Superior temporal gyrus (tissue), 1 donor: ENCODE results near the gene ARL8A.
"Not testable (repeated sequence)": the region's sequence is repeated elsewhere in the genome, so short reads cannot be mapped to it uniquely, and the experiment has no call there.

Experiments used
- DNase-seq: peaks from one replicate; pipeline ENCODE4 v3.0.0-alpha.2; 2016; ENCODE audit errors: extremely low spot score

ARL8A gene

DNA sequence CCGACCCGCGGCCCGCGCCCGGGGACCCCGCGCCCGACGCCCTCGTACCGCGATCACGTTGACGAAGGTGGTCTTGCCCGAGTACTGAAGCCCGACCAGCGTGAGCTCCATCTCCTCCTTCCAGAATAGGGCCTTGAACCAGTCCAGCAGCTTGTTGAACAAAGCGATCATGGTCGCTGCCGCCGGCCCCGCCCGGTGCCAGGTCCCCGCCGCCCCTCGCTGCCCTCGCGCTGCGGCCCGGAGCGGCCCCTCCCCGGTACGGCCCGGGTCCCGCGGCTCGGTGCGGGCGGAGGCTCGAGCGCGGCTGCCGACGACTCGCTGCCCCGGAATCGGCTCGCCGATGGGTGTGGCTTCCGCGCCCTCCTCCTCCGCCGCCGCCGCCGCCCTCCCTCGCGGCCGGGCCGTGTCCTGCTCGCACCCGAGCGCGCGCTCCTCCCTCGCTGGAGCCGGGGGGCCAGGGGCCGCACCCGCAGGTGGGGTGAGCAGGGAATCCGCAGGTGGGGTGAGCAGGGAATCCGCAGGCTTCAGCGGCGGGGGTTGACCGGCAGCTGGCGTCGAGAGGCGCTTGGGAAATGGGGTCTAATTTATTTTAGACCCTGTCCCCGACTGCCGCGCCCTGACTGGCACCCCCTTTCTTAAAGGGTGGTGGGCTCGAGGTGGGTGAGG, at the start of gene ARL8A:
Gene ARL8A (minus strand): TSS at position 336 of the 666 bp plus-strand sequence. CDS start 165 bp downstream, at position 171.
- peak; percentile 58 for DNase-seq

DNA sequence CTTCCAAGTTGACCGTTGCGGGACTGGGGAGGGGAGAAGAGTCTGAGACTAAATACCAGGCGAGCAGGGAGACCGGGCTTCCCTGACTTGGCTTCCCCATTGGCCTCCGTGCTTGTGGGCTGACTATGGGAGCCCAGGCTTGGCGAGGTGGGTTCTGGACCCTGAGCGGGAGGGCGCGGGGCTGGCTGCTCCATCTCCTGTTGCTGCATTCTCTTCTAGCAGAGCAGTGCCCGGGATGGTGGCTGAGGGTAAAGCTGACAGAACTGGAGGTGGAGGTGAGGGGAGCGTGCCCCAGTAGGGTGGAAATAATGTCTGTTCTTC, 49.8 kb upstream of the ARL8A start:
- DNase-seq = no peak

DNA sequence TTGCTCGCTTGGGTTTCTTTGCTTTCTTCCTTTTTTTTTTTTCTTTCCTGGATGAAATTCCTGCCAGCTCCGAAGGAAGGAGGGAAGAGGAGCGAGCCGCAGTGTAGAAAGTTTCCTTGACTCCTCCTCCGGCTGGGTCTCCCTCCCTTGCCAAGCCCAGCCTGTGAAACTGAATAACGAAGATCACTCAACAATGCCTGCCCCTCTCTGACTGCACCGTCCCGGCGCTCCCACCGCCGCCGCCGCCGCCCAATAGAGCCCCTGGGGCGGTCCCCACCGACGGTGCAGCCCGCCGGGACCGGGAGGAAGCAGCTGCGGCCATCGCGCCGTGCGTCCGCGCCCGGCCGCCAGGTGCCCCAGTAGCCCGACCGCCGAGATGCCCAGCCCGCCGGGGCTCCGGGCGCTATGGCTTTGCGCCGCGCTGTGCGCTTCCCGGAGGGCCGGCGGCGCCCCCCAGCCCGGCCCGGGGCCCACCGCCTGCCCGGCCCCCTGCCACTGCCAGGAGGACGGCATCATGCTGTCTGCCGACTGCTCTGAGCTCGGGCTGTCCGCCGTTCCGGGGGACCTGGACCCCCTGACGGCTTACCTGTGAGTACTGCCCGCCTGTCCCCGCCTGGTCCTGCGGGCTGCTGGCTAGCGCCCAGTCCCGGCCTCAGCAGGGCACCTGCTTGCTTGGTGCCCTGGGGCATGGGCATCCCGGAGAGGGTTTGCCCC, 49.2 kb upstream of the ARL8A start, which contains the start of gene LGR6:
Gene LGR6 (plus strand): TSS at position 186 of the 714 bp plus-strand sequence. CDS start 191 bp downstream, at position 377.
- no peak for DNase-seq

DNA sequence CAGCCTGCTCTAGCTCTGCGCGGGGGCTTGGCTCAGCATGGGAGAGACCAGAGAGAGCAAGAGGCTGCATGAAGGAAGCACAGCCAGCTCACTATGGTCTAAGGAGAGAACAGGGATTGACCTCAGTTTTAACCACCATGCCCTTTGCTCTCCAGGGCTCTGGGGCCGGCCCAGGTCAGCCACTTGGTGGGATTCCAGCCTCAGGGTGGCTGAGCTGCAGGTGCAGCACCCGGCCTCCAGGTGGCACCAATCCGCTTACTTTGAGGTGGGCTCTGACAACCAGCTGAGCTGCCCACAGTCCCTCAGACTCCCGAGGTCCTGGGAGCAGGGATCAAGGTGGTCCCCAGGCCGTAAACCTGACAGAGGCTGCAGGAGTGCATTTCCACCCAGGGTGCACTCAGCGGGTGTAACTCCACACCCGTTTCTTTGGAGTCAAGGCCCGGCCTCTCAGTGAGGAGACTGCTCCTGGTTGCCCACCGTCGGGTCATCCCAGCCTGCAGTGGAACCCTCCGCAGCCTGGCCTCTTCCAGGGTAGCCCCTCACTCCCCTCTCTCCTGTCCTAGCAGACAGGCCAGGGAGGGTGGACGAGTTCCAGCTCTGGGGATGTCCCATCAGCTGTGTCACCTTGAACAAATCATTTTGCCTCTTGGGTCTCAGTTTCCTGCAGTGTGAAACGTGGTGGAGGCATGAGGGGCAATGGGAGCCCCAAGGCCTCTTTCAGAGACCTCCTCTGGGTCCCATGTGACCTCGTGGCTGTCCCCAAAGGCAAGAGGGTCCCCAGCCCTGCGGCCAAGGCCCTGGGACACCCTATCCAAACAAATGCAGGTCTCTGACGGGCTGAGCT, 48.5 kb upstream of the ARL8A start:
- peak; percentile 64 for DNase-seq

DNA sequence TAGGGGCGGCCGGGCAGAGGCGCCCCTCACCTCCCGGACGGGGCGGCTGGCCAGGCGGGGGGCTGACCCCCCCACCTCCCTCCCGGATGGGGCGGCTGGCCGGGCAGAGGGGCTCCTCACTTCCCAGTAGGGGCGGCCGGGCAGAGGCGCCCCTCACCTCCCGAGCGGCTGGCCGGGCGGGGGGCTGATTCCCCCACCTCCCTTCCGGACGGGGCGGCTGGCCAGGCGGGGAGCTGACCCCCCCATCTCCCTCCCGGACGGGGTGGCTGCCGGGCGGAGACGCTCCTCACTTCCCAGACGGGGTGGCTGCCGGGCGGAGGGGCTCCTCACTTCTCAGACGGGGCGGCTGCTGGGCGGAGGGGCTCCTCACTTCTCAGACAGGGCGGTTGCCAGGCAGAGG, 46.9 kb upstream of the ARL8A start:
- DNase-seq = not testable (repeated sequence)

DNA sequence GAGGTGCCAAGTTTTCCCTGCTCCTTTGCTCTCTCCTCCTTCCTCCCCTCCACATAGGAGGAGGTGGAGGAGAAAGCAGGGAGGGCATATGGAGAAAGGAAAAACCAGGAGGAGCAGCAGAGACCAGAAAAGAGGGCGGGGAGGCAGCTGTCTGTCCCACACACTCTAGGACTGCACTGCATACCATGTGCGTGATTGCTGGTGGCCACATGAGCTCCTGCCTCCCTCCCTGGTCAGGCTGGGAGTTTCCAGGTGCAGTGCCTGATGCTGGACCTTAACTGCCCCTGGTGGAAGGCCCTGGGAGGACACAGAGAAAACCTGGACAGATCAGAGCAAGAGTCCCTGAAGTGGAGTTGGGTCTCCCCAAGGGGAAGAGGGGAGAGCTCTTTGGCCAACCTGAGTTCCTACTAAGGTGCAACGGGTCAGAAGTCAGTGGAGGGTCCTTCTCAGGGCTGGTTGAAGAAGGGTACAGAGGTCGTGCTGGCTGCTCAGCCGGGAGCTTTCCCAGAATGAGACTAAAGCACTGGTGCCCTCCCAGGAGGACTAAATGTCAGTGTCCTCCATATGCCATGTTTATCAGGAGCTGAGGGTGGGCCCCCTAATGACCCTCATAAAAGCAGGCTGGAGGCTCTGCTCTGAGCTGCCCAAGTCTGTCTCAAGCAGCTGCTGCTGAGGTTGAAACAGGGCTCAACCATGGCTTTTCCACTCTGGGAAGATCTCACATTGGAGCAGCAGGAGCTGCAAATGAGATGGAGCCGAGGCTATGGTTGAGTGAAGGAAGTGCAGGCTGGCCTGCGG, 45.6 kb upstream of the ARL8A start:
- no peak for DNase-seq

DNA sequence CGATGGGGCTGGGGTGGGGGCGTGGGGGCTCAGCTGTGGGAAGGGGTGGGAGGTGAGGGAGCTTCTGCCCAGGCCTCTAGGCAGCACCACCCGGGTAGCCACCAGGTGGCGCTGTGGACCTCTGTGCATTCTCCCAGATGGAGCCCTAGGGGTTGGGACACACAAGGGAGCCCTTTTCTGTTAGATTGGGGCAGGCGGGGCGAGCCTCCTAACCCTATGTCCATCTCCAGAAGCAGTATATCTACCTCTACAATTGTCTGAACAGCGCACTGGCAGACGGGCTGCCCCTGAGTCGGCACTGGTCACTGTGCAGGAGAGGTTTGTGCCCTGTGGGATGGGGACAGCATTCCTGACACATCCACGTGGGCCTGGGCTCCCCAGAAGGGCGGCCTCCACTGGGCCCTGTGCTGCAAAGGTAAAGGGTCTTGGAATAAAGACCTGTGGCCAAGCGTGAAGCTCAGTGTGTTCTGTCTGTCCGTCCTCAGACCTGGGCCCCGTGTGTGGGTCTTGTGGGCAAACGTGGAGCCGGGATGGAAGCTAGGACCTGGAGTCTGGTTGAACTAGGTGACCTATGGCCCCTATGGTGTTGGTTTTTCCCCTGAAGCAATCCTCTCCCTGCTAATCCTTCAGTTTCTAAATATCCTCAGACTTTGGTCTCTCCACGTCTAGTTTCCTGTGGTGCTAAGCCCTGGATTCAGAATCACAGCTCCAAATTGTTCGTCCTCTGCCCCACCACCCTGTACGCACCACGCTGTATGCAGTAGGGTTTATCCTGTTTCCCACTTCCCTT, 44.7 kb upstream of the ARL8A start:
- peak; percentile 82 for DNase-seq

DNA sequence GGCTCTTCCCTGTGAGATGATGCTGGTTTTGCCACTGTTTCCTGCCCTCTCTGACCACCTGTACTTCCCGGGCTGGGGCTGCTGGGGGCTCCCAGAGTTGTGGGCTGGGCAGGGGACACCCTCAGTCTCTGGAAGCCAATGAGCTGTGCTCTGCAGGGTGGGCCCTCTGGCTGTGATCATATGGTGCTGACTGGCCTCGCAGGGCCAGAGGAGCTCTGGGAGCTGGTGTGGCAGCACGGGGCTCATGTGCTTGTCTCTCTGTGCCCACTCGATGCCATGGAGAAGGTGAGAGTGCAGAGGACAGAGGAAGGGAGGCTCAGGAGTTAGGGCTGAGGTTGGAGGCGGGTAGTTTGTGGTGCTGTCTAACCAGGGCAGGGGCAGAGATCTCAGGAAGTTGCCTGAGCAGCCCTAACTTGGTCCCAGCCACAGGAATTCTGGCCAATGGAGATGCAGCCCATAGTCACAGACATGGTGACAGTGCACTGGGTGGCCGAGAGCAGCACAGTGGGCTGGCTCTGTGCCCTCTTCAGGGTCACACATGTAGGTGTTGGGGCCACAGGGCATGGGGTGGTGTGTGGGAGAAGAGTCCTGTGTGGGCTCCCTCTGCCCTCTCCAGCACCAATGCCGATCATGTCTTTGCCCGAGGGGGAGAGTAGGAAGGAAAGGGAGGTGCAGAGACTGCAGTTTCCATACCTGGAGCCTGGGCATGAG, 43.3 kb upstream of the ARL8A start:
- no peak for DNase-seq

DNA sequence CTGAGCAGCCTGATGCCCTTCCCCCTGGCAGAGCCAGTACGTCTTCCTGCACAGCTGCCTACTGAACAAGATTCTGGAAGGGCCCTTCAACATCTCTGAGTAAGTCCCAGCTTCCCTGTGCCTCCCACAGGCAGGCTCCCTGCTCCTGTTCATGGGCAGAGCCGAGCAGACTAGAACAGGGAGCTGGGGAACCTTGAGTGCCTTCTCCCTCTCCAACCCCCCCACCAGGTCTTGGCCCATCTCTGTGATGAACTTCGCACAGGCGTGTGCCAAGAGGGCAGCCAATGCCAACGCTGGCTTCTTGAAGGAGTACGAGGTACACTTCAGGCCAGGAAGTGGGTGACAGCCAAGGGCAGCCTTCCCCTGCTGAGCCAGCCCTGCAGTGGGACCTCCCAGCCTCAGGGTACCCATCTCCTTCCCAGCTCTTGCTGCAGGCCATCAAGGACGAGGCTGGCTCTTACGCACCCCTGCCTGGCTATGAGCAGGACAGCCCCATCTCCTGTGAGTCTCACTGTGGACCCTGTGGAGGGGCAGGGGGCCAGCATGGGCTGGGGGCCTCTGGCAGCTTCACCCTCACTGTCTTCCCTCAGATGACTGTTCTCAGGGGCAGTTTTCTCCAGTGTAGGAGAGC, 42.6 kb upstream of the ARL8A start:
- DNase-seq = no peak

DNA sequence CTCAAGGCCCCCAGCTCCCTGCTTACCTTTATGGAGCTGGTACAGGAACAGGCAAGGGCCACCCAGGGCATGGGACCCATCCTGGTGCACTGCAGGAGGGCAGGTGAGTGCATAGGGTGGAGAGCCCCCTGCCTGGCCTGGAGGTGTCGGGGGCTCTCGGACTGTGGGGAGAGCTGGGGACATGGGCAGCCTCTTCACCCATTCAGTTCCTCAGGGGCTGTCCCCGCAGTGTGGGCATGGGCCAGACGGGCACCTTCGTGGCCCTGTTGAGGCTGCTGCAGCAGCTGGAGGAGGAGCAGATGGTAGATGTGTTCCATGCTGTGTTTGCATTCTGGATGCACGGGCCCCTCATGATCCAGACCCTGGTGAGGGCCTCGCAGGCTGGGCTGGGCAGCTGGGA, 41.8 kb upstream of the ARL8A start:
- no peak for DNase-seq

DNA sequence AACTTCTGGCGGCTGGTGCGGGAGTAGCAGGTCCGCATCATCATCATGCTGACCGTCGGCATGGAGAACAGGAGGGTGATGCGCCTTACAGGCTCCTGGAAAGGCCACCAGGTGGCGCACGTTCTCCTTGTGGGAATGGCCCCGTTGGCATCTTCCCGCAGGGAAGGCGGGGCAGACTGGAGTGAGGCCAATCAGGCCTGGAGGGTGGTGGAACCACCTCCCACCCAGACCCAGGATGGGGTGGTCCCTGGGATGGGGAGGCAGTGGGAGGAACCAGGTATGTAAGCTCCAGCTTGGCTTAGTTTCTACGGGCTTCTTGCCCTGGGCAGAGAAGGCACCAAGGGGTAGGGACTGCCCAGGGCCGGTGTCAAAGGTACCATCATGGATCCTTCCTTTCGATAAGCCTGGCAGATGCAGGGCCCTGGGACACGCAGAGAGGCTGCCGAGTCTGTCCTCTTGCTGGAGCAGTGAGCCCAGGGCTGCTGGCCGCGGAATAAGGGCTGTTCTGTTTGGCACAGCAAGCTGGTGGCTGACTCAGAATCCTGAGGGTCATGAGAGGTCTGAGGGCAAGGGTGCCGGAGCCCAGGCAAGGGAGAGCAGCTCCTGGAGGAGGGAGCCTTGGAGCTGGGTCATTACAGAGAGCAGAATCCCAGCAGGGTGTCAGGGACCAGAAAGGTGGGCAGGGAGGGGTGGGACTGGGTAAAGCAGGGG, 40.4 kb upstream of the ARL8A start:
- peak; percentile 87 for DNase-seq

DNA sequence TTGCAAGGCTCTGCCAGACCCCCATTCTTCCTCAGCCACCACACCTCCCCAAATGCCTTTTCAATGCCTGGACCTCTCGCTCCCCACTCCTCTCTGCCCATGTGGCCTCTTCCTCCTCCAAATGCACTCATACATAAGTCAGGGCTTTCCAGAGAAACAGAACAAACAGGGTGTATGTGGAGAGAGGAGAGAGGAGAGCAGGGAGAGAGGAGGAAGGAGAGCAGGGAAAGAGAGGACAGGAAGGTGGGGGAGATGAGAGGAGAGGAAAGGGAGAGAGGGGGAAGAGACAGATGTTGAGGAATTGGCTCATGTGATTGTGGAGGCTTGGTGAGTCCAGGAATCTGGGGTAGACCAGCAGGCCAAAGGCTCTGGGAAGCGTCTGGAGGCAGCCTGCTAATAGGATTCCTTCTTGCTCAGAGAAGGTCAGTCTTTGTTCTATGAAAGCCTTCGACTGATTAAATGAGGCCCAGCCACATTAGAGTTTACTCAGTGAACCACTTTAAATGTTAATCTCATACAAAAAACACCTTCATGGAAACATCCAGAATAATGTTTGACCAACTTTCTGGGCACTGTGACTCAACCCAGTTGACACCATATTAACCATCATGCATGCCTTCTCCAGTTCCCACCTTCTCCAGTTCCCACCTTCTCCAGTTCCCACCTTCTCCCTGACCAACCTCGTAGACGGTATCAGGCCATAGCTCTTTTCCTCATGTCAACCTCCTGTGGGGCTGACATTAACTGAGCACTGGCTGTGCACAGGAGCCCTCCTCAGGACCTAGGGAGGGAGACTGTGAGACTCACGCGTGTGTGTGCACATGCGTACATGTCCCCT, 37.7 kb upstream of the ARL8A start:
- no peak for DNase-seq

DNA sequence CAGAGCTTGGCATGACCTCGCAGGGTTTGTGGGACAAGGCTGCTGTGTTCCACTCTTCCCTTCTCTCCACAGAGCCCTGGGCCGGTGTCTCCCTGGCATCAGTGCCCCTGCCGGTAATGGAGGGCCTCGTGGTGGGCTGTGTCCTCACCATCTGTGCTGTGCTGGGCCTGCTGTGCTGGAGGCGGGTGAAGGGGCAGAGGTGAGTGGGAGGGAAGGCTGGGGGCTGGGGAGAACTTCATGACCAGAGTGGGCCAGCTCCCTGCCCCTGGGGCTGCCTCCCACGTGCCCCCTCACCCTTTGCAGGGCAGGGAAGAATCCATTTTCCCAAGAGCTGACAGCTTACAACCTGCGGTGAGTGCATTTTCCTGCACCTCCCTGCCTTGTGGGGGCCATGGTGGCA, 37.0 kb upstream of the ARL8A start:
- no peak for DNase-seq

DNA sequence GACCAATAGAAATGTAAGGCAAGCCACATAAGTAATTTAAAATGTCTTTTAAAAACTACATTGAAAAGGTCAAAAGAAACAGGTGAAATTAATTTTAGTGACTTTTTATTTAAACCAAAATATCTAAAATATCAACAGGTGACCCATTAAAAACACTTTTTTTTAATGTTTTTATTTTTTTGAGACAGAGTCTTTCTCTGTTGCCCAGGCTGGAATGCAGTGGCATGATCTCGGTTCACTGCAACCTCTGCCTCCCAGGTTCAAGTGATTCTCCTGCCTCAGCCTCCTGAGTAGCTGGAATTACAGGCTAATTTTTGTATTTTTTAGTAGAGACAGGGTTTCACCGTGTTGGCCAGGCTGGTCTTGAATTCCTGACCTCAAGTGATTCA, 36.2 kb upstream of the ARL8A start:
- DNase-seq = not testable (repeated sequence)

DNA sequence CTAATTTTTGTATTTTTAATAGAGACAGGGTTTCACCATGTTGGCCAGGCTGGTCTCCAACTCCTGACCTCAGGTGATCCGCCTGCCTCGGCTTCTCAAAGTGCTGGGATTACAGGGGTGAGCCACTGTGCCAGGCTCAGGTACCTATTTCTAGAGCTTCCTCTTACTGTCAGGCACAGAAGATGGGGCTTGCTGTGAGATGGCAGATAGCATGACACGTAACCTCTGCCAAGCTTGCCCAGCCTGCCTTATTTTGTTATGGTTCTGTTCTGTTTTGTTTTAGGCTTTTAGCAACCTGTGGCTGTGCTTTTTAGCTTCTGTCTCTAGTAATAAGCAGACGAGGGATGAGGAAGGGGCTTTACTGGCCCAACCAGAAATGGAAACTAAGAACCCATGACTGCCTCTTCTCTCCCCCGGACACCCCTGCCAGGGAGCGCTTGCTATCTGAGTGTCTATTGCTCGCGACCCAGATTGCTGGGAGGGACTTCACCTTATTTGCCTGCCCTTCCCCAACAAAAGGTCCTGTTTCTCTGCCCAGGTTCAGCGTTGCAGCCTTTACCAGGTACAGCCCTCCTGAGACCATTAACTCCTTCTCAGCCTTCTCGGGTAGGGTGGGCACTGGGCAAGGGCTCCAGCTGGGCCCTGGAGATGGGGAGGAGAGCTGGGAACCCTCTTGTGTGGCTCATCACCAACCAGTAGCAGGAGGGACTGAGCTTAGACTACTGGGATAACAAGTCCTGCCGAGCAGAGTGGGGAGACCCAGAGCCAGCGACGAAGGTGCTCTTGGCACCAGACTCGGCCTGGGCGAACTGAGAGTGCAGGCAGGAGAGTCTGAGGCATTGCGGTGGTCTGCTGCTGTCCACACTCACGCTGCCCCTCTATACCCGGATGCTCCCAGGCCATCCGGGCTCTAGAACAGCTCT, 35.6 kb upstream of the ARL8A start:
- DNase-seq = no peak

DNA sequence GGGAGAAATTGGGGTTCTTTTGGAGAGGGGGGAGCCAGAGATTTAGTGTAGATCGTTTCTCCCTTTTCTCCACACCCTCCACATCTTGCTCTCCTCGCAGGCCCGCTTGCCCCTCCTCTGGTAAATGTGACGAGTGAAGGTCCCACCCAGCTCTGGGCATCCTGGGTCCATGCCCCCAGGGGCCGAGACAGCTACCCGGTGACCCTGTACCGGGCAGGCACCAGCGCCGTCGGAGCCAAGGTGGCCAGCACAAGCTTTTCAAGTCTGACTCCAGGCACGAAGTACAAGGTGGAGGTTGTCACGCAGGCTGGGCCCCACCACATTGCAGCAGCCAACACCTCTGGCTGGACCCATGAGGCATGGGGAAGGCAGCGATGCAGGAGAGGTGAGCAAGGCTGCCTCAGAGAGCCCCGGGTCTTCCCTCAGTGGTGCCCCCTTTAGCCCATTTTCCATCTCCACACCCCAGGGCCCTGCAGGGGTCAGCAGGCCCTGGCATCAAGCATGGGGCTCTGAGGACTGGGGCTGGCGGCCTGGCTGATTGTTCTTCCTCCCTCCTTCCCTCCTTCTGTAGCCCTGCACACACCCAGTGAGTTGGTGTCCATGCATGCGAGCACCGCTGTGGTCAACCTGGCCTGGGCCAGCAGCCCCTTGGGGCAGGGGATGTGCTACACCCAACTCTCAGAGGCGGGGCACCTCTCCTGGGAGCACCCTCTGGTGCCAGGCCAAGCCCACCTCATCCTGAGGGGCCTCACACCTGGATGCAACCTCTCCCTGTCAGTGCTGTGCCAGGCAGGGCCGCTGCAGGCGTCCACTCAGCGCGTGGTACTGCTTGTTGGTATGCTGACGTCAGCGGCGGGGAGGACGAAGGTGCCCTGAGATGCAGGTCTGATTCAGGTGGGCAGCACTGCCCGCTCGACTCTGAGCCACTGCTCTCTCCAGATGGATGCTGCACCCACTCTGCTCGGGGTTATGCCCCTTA, 32.7 kb upstream of the ARL8A start:
- no peak for DNase-seq
